HG03159 (cell line): ENCODE results near the gene NARF.
"Not testable (repeated sequence)": the region's sequence is repeated elsewhere in the genome, so short reads cannot be mapped to it uniquely, and the experiment has no call there.

ENCODE experiments used
- ATAC-seq: cut with Tn5 transposase; IDR thresholded peaks from one replicate; pipeline ENCODE4 v1.9.1; 2021; ENCODE audit warnings: mild to moderate bottlenecking, moderate library complexity; ENCODE audit not compliant: unreplicated experiment

NARF gene

DNA sequence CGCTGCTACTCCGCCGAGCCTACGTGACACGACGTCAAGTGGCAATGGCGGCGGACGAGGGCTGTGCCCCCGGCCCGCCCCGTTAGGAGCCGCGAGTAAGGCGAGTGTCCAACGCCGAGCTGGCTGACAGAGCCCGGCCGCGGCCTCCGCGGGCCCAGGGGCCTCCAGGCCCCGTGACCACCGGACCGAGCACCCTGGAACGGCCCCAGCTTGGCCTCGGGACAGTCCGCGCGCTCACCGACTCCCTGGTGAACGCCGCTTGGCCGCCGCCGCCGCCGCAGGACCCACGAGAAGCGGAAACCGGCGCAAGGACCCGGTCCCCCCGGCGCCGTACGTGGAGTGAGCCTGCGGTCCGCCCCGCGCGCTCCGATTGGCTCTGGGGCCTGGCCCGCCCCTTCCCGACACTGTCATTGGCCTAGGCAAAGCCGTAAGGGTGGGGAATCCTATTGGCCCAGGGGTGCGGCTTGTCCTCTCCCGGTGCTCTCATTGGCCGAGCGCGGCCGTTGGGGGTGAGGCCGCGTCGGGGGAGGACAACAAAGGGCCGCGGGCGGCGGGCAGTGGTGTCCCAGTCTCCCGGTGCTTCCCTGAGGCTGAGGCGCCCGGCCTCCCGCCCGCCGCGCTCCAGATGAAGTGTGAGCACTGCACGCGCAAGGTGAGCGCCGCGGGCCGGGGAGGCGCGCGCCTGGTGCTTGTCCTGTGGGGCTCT, at the start of gene NARF:
Gene NARF, plus strand, starts transcription at position 563 of the 706 bp plus-strand sequence. Its CDS starts 63 bp downstream, at position 626.
- ATAC-seq = peak; percentile 88

DNA sequence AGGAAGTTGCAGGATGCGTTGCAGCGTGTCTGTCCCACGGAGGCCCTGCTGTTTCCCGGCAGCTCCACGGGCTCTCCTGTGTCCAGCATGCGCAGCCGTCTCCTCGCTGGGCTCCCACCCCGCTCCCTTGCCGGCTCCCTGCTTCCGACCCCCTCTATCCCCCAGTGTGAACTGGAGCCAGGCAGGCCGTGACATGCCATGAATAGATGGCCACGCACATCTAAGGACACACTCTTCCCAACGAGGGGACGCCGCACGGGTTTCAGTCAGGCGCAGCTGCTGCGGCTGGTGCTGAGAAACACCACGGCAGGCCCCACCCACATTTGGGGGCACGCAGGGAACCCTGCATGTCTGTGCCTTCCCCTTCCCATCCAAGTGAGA, 49.6 kb upstream of the NARF start:
- no peak for ATAC-seq

DNA sequence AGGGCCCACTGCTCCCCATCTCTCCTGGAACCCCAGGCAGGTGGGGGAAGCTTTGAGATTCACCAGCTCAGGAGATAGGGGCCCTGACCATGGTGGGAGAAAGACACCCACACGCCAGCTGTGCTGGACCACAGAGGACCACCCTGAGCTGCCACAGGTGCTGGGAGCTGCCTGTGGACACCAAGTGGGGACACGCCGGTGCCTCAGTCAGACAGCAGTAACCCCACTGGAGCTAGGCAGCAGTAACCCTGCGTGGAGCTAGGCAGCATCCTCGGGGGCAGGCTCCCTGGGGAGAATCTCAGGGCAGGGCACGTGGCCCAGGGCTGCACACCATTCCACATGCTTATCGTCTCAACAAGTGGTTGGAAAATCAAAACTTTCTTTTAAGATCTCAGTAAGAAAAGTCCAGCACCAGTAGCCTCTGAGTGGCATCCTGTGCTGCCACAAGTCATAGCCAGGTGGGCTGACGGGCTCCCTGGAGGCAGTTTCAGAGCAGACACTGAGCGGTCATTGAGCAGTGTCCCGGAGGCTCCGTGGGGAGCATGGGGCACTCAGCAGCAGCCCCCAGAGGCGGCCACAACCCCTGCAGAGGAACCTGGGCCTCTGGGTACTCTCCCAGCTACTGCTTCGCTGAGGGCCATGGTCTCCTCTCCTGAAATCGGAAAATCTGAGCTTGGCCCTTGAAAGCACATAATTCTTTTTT, 48.4 kb upstream of the NARF start:
- ATAC-seq = no peak

DNA sequence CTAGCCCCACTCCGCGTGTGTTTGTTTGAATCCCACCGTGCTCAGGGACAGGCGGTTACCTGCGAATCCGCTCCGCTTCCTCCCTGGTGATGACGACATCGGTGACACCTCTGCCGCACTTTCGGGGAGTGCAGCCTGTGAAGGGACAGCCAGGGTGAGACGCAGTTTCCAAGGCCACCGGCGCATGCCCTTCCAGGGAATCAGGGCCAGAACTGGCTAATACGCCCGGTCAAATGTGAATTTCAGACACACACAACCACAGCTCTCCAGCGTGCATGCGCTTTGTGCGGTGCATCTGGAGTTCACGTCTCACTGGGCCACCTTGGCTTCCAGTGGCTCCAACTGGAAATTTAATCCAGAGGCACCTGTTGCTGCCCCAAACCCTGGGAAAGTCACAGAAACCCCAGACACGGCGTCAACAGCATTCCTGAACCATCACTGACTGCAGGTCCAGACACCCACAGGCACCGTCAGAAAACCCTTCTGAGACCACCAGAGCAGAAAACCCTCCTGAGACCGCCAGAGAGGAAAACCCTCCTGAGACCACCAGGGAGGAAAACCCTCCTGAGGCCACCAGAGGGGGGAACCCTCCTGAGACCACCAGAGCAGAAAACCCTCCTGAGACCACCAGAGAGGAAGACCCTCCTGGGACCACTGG, 47.0 kb upstream of the NARF start:
- ATAC-seq = no peak

DNA sequence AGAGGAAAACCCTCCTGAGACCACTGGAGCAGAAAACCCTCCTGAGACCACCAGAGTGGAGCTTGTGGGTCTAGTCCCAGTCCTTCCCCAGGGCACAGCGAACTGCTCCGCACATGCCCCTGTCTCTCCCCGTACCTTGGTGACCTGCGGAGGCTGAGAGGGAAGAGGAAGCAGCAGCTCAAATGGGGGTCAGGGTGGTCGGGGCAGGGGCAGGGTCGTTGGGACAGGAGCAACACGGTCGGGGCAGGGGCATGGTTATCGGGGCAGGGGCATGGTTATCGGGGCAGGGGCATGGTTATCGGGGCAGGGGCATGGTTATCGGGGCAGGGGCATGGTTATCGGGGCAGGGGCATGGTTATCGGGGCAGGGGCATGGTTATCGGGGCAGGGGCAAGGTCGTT, 46.5 kb upstream of the NARF start:
- ATAC-seq = not testable (repeated sequence)

DNA sequence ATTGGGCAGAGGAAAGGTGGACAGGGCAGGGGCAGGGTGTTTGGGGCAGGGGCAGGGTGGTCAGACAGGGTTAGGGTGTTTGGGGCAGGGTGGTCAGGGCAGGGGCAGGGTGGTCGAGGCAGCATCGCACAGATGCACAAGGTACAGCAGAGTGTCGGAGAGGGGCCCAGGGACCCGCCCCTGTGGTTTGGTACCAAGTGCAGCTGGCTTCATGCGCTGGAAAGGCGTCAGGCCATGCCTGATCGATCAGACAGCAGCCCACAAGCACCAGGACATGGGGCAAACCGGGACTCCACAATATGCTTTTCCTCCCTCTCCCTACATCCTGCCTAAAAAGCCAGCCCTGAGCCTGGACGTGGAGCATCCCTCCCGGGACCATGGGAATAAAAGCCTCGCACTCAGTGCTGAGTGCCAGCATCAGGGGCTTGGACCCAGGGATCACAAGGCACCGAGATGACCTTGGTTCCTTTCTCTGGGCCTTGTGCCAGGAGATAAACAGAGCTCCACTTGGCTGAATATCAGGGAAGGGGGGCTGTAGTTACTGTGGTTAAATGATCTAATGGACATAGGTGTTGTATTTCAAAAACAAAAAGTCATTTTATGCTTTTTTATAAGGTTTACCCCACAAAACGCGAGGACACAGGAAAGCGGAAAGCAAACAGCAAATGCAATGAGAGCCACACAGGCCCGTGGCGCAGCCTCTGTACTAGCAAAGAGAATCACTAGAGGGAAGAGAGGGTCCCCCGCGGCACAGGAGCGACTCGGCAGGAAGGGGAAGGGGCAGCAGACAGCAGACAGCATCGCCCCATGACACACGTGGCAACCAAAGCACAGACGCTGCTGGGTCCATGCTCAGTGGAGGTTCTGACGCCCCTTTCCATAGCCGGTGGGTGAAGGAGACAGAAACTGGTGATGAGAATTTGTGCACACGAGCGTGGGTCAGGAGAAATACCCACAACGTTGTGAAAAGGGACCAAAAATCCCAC, 45.7 kb upstream of the NARF start:
- ATAC-seq = no peak

DNA sequence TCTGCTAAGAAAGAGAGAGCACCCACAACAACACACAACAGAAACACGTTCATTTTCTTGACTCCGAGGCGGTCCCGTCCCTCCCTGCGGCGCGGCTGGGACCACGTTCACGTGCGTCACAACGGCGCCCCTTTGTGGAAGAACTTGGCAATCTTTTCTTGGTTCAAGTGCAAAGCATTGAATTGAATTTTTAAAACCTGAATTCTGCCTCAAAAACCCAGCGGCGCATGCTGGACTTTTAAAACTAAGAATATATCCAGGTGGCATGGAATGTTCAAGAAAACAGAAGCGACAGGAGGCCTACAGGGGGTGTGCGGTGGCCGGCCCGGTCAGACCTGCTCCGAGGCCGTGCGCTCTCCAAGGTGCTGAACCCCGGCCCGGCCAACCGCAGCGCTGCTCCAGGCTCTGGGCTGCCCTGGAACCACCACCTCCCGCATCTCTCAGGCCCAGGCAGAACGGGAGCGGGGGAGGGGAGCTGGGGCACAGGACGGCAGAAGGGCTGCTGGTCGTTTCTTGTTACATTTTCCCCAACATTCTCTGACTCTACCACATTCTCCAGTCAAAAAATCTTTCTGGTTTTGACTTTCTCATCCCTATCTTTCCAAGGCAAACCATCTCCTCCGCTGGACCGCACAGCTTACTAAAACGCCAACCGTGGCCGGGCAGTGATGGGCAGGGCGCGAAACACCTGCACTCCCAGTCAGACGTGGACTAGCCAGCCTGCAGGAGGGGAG, 43.8 kb upstream of the NARF start:
- ATAC-seq = no peak

DNA sequence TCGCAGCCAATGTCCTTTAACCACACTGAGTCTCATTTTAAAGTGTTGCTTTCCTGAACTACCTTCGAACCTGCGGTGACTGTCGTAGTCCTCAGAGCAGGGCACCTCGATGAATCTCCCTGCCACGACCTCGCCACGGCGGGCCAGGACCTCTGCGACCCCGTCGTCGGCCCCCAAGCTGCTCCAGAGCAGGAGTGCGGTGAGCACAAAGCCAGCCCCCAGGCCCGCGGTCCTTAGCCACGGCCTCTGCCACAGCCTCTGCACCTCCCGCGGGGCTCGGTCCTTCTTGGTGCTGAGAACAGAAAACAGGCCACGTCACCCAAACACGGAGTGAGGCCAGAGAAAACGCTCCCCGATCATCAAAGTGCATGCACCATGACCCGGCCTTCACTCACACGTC, 43.2 kb upstream of the NARF start:
- ATAC-seq = no peak

DNA sequence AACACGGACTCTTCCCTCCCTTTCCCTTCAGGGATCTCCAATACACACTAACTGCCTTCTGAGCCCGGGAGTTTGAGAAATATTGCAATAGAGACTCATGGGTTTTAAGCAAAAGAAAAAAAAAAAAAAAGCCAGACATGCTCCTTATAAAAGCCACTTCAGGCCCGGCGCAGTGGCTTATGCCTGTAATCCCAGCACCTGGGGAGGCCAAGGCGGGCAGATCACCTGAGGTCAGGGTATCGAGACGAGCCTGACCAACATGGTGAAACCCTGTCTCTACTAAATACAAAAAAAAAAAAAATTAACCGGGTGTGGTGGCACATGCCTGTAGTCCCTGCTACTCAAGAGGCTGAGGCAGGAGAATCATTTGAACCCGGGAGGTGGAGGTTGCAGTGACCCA, 42.8 kb upstream of the NARF start:
- no peak for ATAC-seq

DNA sequence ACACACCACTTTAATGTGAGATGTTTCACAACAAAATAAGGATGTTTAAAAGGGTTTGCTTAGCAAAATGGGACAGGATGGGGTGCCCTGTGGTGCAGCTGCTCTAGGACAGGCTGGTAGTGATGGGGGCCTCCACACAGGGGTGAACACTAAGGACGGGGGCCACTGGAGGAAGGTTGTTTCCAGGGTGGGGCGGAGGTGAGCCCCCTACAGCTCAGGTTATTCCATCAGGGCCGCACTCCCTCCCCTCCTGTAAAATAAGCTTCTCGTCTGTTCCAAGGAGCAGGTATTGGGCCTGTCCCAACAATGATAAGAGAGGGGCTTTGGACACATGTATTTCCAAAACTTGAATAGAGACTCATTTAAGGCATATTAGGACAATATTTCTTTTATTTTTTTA, 42.3 kb upstream of the NARF start:
- ATAC-seq = no peak

DNA sequence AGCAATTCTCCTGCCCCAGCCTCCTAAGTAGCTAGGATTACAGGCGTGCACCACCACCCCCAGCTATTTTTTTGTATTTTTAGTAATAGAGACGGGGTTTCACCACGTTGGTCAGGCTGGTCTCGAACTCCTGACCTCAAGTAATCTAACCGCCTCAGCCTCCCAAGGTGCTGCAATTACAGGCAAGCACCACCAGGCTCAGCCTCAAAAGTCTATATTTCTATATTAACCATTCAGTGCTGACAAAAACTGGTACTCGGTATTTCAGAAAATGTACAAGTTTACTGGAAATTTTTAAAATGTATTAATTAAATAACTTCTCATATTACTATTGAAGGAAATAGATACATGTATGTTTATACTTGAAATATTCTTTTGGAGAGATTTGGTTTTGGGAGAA, 41.8 kb upstream of the NARF start:
- ATAC-seq = no peak

DNA sequence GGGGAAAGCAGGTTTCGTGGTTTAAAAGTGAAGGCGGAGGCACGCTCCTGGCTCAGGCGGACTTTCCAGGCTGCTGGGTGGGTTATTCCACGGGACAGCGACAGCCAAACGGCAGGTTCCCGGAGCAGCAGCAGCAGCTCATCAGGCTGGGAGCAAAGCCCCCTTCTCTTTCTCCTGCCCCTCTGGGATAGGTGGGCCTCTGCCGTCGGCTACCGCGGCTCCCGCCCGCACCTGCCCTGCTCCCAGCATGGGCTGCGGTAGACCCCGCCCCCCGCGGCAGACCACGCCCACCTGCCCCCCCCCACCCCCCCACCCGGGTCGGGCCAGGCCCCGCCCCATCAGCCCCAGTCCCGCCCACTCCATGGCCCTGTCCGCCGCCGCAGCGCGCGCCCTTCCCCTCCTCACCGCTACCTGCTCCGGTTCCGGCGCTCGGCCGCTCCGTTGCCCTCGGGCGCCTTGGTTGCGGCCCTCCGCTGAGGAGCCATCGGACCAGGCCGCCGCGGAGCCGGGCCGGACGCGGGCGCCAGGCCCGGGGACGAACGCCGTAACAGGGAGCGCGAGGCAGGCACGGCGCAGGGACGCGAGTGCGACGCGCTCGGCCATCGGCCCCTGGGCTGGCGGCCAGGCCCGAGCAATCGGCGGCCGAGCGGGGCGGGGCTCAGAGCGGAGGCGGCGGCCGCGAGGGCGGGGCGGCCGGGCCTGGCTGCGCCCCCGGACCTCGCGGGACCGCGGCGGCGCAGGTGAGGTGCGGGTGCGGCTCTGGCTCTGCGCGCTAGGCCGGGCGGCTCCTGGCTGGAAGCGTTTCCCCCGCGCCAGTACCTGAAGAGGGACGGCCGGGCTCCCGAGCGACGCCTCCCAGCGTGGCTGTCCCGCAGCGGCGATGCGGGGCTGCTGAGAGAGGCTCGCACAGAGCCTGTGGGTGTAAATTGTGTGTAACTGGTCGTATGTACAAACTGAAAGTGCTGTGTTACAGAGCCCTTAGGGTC, 40.2 kb upstream of the NARF start, which contains the start of the genes HEXD and OGFOD3:
Gene HEXD, plus strand, starts transcription at position 347 of the 986 bp plus-strand sequence. CDS start 1,453 bp downstream, outside the sequence.
Gene OGFOD3, minus strand, starts transcription at position 586 of the 986 bp plus-strand sequence. Its CDS starts 101 bp downstream, at position 485.
- ATAC-seq = peak; percentile 84

DNA sequence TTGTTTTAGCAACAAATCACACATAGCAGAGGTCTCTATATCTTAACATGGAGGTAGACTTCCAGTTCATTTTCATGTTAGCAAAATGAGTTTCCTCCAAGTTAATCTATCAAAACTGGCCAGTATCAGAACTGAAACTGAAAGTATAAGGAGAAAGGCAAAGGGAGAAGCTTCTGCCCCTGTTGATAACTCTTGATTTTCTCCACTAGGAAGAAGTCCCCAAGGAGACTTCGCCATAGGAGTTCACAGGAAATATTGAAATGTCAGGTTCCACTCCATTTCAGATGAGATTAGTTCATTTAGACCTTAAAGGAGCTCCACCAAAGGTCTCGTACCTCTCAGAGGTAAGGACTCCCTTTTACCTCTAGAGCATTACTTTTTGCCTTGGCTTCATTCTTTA, 39.0 kb upstream of the NARF start:
- no peak for ATAC-seq

DNA sequence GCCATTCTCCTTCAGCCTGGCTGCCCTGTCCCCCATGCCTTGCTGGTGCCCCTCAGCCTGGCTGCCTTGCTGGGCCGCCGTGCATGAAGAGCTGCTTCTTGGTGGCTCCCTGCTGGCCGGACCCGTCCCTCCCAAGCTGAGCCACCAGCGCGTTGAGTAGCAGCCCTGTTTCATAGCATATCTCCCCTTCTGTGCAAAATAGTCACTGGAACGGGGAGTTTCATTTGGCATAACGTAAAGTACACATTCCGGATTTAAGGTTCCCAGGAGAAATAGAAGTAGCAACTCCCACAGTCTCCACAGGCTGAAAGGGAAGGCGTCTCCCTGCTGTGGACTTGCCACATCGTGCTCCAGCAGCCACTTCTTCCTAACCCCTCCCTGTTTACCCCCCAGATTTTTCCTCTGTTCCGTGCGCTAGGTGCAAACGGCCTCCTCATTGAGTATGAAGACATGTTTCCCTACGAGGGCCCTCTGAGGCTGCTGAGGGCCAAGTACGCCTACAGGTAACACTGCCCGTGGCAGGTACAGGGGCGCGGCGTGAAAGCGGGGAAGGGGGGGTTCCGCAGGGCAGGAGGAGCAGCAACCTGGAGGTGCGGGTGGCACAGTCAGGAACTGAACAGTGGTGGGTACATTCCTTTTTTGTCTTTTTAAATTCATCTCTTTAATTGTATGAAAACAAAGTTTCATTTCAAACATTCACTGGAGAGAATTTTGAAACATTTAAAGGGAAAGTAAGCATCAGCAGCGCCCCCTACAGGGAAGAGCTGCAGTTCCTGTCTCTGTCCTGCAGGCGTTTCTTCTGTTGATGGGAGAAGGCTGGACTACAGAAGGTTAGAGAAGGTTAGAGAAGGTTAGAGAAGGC, 34.3 kb upstream of the NARF start:
- no peak for ATAC-seq

DNA sequence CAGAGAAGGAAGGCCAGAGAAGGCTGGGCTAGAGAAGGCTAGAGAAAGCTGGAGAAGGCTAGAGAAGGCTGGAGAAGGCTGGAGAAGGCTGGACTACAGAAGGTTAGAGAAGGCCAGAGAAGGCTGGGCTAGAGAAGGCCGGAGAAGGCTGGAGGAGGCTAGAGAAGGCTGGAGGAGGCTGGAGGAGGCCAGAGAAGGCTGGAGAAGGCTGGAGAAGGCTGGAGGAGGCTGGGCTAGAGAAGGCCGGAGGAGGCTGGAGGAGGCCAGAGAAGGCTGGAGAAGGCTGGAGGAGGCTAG, 33.7 kb upstream of the NARF start:
- no peak for ATAC-seq

DNA sequence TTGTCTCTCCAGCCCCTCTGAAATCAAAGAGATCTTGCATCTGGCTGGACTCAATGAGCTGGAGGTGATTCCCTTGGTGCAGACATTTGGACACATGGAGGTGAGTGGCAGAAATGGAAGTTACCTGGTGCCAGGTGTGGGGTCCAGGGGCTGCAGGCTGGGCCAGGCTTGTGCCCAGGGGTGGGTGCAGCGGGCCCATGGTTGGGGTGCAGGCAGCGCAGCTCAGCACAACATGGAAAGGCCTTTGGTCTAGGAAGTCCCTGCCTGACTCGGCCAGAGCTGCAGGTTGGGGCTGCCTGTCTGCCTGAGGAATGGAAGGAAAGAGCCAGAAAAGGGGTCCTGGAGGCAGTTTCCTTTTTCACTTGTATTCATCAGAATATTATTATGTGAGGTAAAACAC, 30.0 kb upstream of the NARF start:
- no peak for ATAC-seq

DNA sequence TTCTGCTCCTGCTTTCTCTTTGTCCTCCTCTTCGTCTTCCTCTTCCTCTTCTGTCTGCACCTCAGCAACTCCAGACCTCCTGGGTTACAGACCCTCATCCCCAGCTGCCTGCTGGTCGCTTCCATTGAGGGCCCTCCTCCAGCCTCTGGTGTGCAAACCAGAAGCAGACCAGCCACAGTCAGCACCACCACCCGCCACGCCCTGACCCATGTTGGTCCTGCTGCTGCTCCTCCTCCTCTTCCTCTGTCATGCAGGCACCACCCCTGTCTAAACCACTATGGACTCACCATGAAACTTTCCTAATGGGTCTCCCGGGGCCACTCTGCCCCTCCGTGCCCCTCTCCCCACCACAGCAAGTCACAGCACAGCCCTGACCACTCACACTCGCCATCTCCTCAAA, 28.7 kb upstream of the NARF start:
- ATAC-seq = no peak

DNA sequence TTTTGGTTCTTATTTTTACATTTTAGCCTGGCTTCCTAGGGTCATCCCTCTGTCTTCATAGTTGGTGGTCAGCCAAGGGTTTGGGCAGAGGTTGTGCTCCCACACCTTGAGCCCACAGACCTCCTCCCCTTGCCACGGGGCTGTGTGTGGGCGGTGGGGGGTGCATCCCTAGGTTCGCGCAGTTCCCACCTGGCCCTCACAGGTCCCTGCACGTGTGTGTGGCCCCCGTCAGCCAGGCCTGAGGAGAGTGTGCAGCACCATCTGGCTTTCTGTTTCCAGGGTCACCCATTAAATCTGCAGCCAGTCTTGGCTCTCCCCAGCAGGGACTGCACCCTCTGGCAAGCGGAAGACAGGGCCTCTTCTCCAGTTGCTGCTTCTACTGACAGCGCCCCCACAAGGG, 26.5 kb upstream of the NARF start:
- no peak for ATAC-seq
